Cardiac muscle cell (in vitro differentiated cells and primary cell): ENCODE results near the gene PIK3C2B. TPM values are rescaled to one million over a fixed set of nuclear protein-coding genes. Genes with fewer than 3 reads are reported as not detected.

Experiments used
- DNase-seq, 2 donors: peaks; one replicate each; pipeline versions ENCODE4 v3.0.0 to v3.0.0-alpha.2; 2010 to 2017; ENCODE audit warnings: low read depth in 1 of 2, low spot score in 1 of 2
- H3K27ac ChIP-seq: fragments of 200-600 bp; sonication (generic); 2 replicates; pipeline ENCODE4 v1.5.1; 2016
- H3K27me3 ChIP-seq: fragments of 200-600 bp; sonication (generic); 2 replicates; pipeline ENCODE4 v1.6.0; 2016; ENCODE audit warnings: control low read depth
- H3K36me3 ChIP-seq: fragments of 200-600 bp; sonication (generic); 2 replicates; pipeline ENCODE4 v1.5.1; 2016; ENCODE audit warnings: control low read depth
- H3K4me1 ChIP-seq: fragments of 200-600 bp; sonication (generic); 2 replicates; pipeline ENCODE4 v1.8.1; 2017; ENCODE audit warnings: low read depth, mild to moderate bottlenecking, mixed run types
- H3K4me3 ChIP-seq: fragments of 200-600 bp; sonication (generic); 2 replicates; pipeline ENCODE4 v1.5.1; 2016; ENCODE audit warnings: mild to moderate bottlenecking
- H3K9me3 ChIP-seq: fragments of 200-600 bp; sonication (generic); 2 replicates; pipeline ENCODE4 v1.5.1; 2017; ENCODE audit warnings: low read depth, mild to moderate bottlenecking, control low read depth
- polyA plus RNA-seq: library from polyadenylated mRNA; unstranded; fragments of >200 nt; fragmentation: Nextera tagmentation; extraction: Ambion mirVana; gene quantifications from 2 replicates; pipeline ENCODE4 v1.2.1, GENCODE V29; 2016
- total RNA-seq: library from RNA; depleted of rRNA; stranded (reverse); fragments of >200 nt; gene quantifications from 2 replicates; pipeline ENCODE4 v1.2.3, GENCODE V29; 2016
- TF ChIP-seq, protein P1 (sequence below): IDR thresholded peaks from 2 replicates; pipeline ENCODE4 v1.5.1; 2012; ENCODE audit warnings: low read depth, mild to moderate bottlenecking, low read length

Gene PIK3C2B
- total and polyA plus RNA-seq, 2 experiments from 2014 or later = 11.2 to 23.3 TPM

- Histone ChIP-seq H3K4me1 (peaks cover 37% of the 10 kb centered on the region), H3K36me3 (peaks cover 19% of the 10 kb centered on the region), H3K27ac (peak overlapping the region; percentile 40), H3K27me3 (no peaks in the 10 kb centered on the region), H3K4me3 (no peak overlapping the region), H3K9me3 (no peaks in the 10 kb centered on the region)
- TF ChIP-seq, protein P1, sequence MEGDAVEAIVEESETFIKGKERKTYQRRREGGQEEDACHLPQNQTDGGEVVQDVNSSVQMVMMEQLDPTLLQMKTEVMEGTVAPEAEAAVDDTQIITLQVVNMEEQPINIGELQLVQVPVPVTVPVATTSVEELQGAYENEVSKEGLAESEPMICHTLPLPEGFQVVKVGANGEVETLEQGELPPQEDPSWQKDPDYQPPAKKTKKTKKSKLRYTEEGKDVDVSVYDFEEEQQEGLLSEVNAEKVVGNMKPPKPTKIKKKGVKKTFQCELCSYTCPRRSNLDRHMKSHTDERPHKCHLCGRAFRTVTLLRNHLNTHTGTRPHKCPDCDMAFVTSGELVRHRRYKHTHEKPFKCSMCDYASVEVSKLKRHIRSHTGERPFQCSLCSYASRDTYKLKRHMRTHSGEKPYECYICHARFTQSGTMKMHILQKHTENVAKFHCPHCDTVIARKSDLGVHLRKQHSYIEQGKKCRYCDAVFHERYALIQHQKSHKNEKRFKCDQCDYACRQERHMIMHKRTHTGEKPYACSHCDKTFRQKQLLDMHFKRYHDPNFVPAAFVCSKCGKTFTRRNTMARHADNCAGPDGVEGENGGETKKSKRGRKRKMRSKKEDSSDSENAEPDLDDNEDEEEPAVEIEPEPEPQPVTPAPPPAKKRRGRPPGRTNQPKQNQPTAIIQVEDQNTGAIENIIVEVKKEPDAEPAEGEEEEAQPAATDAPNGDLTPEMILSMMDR = no peak
- no peak for DNase-seq
Observed at GRCh38 chr1:204464187-204464631, 30.4 kb downstream of the PIK3C2B start.

DNA sequence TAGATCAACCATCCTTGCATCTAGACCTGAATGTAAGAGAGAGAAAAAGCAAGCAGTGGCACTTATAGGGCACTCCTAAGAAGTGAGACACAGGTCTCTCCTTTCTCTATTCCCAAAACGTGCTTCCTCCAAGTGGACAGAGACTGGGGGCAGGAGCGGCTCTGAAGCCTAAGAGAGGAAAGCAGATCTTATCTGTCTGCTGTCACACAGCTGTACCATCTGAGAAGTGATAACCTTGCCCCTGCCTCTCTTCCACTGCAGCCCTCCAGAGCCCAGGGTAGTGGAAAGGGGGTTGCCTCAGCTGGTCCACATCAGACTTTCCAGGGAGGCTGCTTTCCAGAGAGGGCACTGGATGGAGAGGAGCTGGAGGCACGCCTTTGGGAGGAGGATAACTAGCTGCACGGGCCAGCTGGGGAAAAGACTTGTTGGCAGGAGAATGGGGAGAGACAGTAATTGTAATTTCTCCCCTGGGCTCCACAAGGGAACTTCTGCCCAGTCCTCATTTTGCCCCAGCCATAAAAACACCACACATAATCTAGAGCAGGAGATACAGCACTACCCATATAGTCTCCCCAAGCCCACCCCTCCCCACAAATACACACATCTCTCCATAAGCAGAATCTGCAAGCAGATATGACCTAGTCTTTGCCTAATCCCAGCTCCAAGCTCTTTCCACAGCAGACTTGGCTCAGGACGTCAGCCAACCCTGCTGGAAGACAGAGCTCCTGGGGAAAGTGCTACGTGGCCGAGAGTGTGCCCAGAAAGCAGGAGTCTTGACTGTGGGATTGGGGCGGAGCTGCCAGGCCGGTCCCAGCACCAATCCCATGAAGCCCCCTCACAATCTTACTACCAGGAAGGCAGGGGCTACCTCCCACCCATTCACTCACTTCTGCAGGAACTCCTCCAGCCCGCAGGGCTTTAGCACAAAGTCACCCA, 31.2 kb downstream of the PIK3C2B start:
- Histone ChIP-seq H3K4me1 (peaks cover 37% of the 10 kb centered on the region), H3K27ac (no peak overlapping the region)
- TF ChIP-seq, protein P1 = no peak

GRCh38 chr1:204462229-204462561, 32.4 kb downstream of the PIK3C2B start:
- H3K36me3 ChIP-seq = peaks cover 32% of the 10 kb centered on the region
- TF ChIP-seq, protein P1 = no peak
- H3K27ac ChIP-seq = no peak overlapping the region
- no peaks in the 10 kb centered on the region for H3K9me3 ChIP-seq
- H3K4me3 ChIP-seq = no peak overlapping the region
- peaks cover 33% of the 10 kb centered on the region for H3K4me1 ChIP-seq
- H3K27me3 ChIP-seq = no peaks in the 10 kb centered on the region
- DNase-seq = no peak

More for the DNA sequence above, 31.2 kb downstream of the PIK3C2B start:
- Histone ChIP-seq H3K9me3 (no peaks in the 10 kb centered on the region), H3K36me3 (peaks cover 26% of the 10 kb centered on the region), H3K4me3 (no peak overlapping the region), H3K27me3 (no peaks in the 10 kb centered on the region)
- DNase-seq = peak in 1 of 2 donors; percentile 67

DNA sequence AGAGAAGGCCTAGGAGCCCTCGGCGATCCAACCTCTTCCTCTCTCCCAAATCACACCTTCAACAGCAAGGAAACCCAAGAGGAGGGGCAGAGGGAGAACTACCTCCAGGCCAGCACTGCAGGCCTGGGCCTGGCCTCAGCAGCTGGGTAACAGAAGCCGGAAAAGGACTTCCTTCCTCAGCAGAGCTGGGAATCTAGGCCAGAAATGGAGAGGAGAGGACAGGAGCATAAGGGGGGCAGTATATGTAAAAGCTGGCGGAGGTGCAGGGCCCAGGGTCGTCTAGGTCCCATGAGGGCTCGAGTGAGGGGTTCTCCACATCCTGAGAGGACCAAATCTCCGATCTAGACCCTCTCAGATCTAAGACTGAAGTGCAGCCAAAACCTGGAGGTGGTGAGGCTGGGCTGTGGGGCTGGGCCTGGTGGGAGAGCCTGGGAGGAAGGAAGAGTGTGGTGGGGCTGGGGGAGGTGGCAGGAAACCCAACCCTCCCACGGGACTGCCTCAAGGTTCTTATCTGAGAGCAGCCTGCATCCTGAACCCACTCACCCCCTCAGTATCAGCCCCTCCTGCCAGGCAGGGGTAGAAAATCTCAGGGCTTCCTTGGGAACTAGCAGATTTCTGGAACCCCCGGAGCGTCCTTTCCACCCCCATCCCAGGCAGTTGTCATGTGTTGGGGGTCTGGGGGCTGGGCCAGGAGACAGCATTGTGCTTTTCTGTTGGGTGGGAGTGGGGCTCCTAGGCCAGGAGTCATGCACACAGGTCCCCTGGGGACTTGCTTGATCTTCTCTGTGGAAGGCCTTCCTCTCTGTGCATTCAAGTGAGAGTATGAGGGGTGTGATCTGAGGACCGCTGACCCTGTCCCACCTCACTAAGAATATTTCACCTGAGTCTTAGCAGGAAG, 33.0 kb downstream of the PIK3C2B start:
- Histone ChIP-seq H3K27ac (no peak overlapping the region), H3K4me3 (no peak overlapping the region), H3K4me1 (peaks cover 27% of the 10 kb centered on the region), H3K36me3 (peaks cover 35% of the 10 kb centered on the region), H3K27me3 (no peaks in the 10 kb centered on the region), H3K9me3 (no peaks in the 10 kb centered on the region)
- TF ChIP-seq, protein P1 = no peak
- peak in 1 of 2 donors; percentile 31 for DNase-seq

GRCh38 chr1:204460346-204460745, 34.3 kb downstream of the PIK3C2B start:
- Histone ChIP-seq H3K4me1 (peaks cover 15% of the 10 kb centered on the region), H3K27ac (no peak overlapping the region), H3K9me3 (no peaks in the 10 kb centered on the region), H3K27me3 (no peaks in the 10 kb centered on the region), H3K36me3 (peaks cover 38% of the 10 kb centered on the region), H3K4me3 (no peak overlapping the region)
- TF ChIP-seq, protein P1 = no peak
- DNase-seq = no peak
